ENCODE data around the gene SLC43A1. TPM values are rescaled to one million over a fixed set of nuclear protein-coding genes. Genes with fewer than 3 reads are reported as not detected.
A peak's percentile ranks its signal among the peaks of the same experiment; 100 is the strongest.

SLC43A1 gene
- total RNA-seq, 4 donors from 2014 or later = 7.4 to 35.1 (median 15.8) TPM

DNA sequence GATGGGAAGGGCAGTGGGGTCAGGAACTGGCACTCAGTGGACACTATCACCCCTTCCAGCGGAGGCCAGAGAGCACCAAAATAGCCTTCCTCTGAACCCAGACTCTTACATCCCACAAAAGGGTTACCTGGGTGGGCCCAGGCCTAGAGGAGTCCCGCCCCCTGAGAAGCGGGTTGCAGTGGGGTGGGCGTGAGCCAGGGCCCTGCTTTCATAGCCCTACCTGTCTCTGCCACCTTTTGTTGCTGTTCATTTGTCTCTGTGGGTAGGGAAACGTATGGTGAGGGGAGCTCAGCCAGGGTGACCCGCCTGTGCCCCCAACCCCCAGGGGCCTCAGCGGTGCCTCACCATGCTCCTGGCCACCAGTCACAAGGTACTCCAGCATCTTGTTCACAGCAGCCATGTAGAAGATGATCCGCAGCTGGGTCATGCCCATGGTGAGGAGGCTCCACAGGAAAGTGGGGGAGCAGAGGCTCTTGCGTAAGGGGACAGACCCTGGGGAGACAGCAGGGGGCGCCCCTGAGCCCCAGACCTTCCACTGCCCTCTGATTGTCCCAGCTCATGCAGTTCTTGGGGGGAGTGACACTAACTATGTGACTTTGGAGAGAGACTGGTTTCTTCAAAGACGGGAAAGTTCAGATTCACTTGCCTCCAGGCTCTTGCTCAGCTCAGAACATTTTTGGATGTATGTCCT is 24.0 kb downstream of the SLC43A1 start:
- ATAC-seq (peak in 1 of 2 donors; percentile 18), DNase-seq (no peak)
- H3K36me3 ChIP-seq = peaks cover 0 to 28% of the 10 kb centered on the region in 2 donors
- intact Hi-C loops (cut with DNase I; ENCODE audit: low total_unique reads) = no loop called here
- no peak overlapping the region for H3K4me3 ChIP-seq
- TF ChIP-seq, protein P1, sequence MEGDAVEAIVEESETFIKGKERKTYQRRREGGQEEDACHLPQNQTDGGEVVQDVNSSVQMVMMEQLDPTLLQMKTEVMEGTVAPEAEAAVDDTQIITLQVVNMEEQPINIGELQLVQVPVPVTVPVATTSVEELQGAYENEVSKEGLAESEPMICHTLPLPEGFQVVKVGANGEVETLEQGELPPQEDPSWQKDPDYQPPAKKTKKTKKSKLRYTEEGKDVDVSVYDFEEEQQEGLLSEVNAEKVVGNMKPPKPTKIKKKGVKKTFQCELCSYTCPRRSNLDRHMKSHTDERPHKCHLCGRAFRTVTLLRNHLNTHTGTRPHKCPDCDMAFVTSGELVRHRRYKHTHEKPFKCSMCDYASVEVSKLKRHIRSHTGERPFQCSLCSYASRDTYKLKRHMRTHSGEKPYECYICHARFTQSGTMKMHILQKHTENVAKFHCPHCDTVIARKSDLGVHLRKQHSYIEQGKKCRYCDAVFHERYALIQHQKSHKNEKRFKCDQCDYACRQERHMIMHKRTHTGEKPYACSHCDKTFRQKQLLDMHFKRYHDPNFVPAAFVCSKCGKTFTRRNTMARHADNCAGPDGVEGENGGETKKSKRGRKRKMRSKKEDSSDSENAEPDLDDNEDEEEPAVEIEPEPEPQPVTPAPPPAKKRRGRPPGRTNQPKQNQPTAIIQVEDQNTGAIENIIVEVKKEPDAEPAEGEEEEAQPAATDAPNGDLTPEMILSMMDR (IDR thresholded peaks at IDR 0.05 in 4 of 5, conservative IDR thresholded peaks at IDR 0.05 in 1 of 5) = peak; percentile 49 to 79 (median 64)
- TF ChIP-seq POLR2A (IDR thresholded peaks at IDR 0.05) = no peak
- H3K9me3 ChIP-seq = no peaks in the 10 kb centered on the region
- no peaks in the 10 kb centered on the region for H3K27me3 ChIP-seq
- peaks cover 37% of the 10 kb centered on the region in 2 donors for H3K4me1 ChIP-seq
- H3K27ac ChIP-seq = peak overlapping the region in 3 of 4 donors; percentile 4 to 30 (median 27)
- in situ Hi-C loops (cut with MboI; ENCODE audit: low sequenced_read_pairs in 4 of 4) = loop anchor here (5.0 to 25.0 kb wide), 3 partner anchors 36 to 167 kb away; partner anchors contain the start of genes P2RX3 (in 1 of the 4), SSRP1 (in 1 of the 4) and TNKS1BP1 (in 1 of the 4)

DNA sequence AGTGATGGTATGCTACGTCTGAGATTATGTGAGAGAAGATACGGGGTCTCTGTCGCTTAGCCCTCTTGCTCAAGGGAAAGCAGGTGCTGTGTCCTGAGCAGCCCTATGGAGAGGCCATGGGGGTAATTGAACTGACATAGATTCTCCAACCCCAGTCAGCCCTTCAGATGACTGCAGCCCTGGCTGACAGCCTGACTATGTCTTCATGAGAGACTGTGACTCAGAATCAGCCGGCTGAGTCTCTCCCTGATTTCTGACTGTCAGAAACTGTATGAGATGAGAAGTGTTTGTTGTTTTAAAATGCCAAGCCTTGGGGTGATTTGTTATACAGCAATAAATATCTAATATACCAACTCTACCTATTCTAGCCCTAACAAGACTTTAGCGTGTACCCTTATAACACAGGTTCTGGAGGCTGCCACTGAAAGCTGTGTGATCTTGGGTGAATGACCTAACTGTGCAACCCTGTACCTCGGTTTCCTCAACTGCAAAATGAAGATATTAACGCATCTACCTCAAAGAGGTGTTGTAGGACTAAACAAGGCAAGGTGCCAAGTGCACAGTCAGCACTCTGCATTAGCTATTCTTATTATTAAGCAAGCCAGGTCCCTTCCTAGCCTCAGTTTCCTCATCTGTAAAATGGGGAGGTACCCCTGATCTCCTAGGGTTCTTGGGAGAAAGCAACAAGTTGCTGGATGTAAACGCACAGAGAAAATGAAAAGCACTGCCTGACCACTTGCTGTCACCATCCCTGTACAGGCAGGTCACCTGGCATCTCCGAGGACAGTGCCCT is 24.9 kb downstream of the SLC43A1 start:
- in situ Hi-C loops (cut with MboI; ENCODE audit: low sequenced_read_pairs in 4 of 4) = loop anchor here (5.0 to 25.0 kb wide), 3 partner anchors 37 to 166 kb away; partner anchors contain the start of genes P2RX3 (in 1 of the 4), SSRP1 (in 1 of the 4) and TNKS1BP1 (in 1 of the 4)

DNA sequence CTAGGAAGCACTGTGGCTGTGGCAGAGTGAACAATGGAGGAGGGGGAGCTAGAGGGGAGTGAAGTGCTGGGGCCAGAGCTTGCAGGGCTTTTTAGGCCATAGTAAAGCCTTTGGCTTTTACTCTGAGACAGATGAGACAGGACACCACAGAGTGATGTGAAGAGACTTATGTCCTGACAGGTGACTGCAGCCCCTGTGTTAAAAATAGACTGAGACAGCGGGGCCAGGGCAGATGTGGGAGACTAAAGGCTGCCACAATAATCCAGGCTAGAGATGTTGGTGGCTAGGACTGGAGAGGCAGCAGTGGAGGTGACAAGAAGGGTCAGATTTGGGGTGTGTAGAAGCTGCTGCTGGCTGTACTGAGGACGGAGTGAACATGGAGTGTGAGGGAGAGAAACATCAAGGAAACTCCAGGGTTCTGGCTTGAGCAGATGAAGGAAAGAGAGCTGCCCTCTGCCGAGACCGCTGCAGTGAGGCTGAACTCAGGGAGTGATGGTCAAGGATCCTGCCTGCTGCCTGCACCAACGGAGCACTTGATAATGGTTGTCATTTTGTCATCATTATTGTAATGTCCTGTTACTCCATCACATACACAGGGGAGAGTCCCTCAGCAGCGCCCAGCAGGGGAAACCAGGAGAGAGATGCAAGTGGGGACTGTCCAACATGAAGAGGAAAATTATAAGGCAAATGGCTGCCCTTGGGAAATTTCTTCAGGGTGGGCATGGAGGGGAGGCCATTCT is 27.4 kb downstream of the SLC43A1 start:
- ATAC-seq (peak; percentile 84 to 86), DNase-seq (peak in 1 of 2 donors; percentile 55)
- no peaks in the 10 kb centered on the region for H3K9me3 ChIP-seq
- peaks cover 0 to 3% (median 0%) of the 10 kb centered on the region in 3 donors for H3K27me3 ChIP-seq
- H3K4me1 ChIP-seq = peaks cover 27 to 31% of the 10 kb centered on the region in 2 donors
- no peak overlapping the region for H3K4me3 ChIP-seq
- in situ Hi-C loops (cut with MboI; ENCODE audit: low sequenced_read_pairs in 4 of 4) (loop anchor here in 1 of 4 donors (25.0 kb wide), 1 partner anchor 151 kb away; the partner anchor contains the start of genes P2RX3 and SSRP1), intact Hi-C loops (cut with DNase I; ENCODE audit: low total_unique reads) (no loop called here)
- peak overlapping the region; percentile 54 to 77 (median 71) for H3K27ac ChIP-seq
- TF ChIP-seq, protein P1 (IDR thresholded peaks at IDR 0.05 in 4 of 5, conservative IDR thresholded peaks at IDR 0.05 in 1 of 5) = no peak
- no peak for TF ChIP-seq POLR2A (IDR thresholded peaks at IDR 0.05)
- peaks cover 0 to 46% of the 10 kb centered on the region in 2 donors for H3K36me3 ChIP-seq

More for the DNA sequence above, 24.9 kb downstream of the SLC43A1 start:
- ATAC-seq = no peak
- intact Hi-C loops (cut with DNase I; ENCODE audit: low total_unique reads) = no loop called here
- Histone ChIP-seq H3K27ac (peak overlapping the region in 2 of 4 donors; percentile 33 to 51), H3K36me3 (peaks cover 0 to 32% of the 10 kb centered on the region in 2 donors), H3K27me3 (no peaks in the 10 kb centered on the region), H3K4me3 (no peak overlapping the region), H3K4me1 (peaks cover 37% of the 10 kb centered on the region in 2 donors), H3K9me3 (no peaks in the 10 kb centered on the region)
- TF ChIP-seq POLR2A (IDR thresholded peaks at IDR 0.05) = no peak
- TF ChIP-seq, protein P1 (IDR thresholded peaks at IDR 0.05 in 4 of 5, conservative IDR thresholded peaks at IDR 0.05 in 1 of 5) = no peak
- no peak for DNase-seq
